Mesothelial cell of epicardium (in vitro differentiated cells): ENCODE data around the gene TESK2. TPM values are rescaled to one million over a fixed set of nuclear protein-coding genes. Genes with fewer than 3 reads are reported as not detected.
"Not testable (repeated sequence)": the region's sequence is repeated elsewhere in the genome, so short reads cannot be mapped to it uniquely, and the experiment has no call there.

ENCODE experiments used
- DNase-seq, 2 experiments: peaks; one replicate each; pipeline ENCODE4 v3.0.0; 2021; ENCODE audit warnings: low spot score in 2 of 2; ENCODE audit not compliant: unreplicated experiment in 2 of 2
- H3K27ac Mint-ChIP-seq: 2 replicates; pipeline ENCODE4 v1.8.0; 2021; ENCODE audit warnings: mixed read lengths
- H3K27me3 Mint-ChIP-seq: 2 replicates; pipeline ENCODE4 v1.8.0; 2021; ENCODE audit warnings: low read depth, mixed read lengths
- H3K36me3 Mint-ChIP-seq: 2 replicates; pipeline ENCODE4 v1.8.0; 2021; ENCODE audit warnings: mixed read lengths
- H3K4me1 Mint-ChIP-seq: 2 replicates; pipeline ENCODE4 v1.8.0; 2021; ENCODE audit warnings: mixed read lengths
- H3K4me3 Mint-ChIP-seq: 2 replicates; pipeline ENCODE4 v1.8.0; 2021; ENCODE audit warnings: mild to moderate bottlenecking, moderate library complexity, mixed read lengths
- H3K9me3 Mint-ChIP-seq: 2 replicates; pipeline ENCODE4 v1.8.0; 2021; ENCODE audit warnings: mixed read lengths
- total RNA-seq: library from RNA; stranded (reverse); gene quantifications from 3 replicates; pipeline ENCODE4 v1.2.1, GENCODE V29; 2021
- TF ChIP-seq, protein P1 (sequence below): fragments of 200-600 bp; sonication (generic); IDR thresholded peaks from one replicate; pipeline ENCODE4 v1.5.0; 2021; ENCODE audit warnings: antibody characterized with exemption; ENCODE audit not compliant: unreplicated experiment

TESK2 gene
- total RNA-seq, 1 donor from 2014 or later: 4.3 TPM

DNA sequence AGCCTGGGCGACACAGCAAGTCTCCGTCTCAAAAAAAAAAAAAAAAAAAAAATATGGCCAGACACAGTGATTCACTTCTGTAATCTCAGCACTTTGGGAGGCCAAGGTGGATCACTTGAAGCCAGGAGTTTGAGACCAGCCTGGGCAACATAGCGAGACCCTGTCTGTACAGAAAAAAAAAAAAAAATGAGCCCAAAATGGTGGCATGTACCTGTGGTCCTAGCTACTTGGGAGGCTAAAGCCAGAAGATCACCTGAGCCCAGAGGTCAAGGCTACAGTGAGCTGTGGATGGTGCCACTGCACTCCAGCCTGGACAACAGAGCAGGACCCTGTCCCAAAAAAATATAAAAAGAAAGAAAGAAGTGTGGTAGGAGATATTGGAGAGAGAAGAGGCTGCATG lies 1.7 kb upstream of the TESK2 start:
- Mint-ChIP-seq H3K27ac (no peak overlapping the region), H3K9me3 (no peaks in the 10 kb centered on the region), H3K27me3 (peaks cover 11% of the 10 kb centered on the region), H3K4me1 (peaks cover 5% of the 10 kb centered on the region), H3K36me3 (no peaks in the 10 kb centered on the region), H3K4me3 (no peak overlapping the region)
- TF ChIP-seq, protein P1, sequence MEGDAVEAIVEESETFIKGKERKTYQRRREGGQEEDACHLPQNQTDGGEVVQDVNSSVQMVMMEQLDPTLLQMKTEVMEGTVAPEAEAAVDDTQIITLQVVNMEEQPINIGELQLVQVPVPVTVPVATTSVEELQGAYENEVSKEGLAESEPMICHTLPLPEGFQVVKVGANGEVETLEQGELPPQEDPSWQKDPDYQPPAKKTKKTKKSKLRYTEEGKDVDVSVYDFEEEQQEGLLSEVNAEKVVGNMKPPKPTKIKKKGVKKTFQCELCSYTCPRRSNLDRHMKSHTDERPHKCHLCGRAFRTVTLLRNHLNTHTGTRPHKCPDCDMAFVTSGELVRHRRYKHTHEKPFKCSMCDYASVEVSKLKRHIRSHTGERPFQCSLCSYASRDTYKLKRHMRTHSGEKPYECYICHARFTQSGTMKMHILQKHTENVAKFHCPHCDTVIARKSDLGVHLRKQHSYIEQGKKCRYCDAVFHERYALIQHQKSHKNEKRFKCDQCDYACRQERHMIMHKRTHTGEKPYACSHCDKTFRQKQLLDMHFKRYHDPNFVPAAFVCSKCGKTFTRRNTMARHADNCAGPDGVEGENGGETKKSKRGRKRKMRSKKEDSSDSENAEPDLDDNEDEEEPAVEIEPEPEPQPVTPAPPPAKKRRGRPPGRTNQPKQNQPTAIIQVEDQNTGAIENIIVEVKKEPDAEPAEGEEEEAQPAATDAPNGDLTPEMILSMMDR: no peak
- no peak for DNase-seq

- H3K36me3 Mint-ChIP-seq: no peaks in the 10 kb centered on the region
- no peaks in the 10 kb centered on the region for H3K9me3 Mint-ChIP-seq
- peaks cover 5% of the 10 kb centered on the region for H3K4me1 Mint-ChIP-seq
- H3K4me3 Mint-ChIP-seq: no peak overlapping the region
- peaks cover 11% of the 10 kb centered on the region for H3K27me3 Mint-ChIP-seq
- TF ChIP-seq, protein P1: no peak
- DNase-seq: no peak
- H3K27ac Mint-ChIP-seq: no peak overlapping the region
Measured at GRCh38 chr1:45491487-45492260, 711 bp upstream of the TESK2 start.

DNA sequence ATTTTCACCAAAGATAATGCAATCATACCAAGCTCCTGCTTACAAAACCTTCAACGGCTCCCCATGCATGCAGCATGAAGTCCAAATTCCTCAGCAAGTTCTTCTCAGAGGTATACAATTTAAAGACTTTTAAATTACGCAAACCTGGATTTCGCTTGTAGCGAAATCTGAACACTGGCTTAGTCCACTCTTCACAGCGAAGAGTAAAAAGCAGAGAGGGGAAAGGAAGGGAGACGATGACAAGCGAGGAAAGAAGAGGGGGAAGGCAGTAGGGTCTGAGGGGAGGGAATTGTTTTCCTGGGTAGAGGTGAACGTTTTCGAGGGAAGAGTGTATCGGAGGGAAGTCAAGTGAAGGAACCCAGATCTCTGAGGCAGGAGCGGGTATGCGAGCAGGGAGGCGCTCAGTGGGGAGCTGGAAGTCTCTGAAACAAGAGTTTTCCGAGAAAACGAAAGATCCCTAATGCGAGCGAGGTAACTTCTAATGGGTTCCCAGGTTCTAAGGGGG lies 790 bp downstream of the TESK2 start:
- Mint-ChIP-seq H3K27me3 (peaks cover 11% of the 10 kb centered on the region), H3K9me3 (no peaks in the 10 kb centered on the region), H3K27ac (no peak overlapping the region), H3K4me3 (no peak overlapping the region), H3K36me3 (no peaks in the 10 kb centered on the region), H3K4me1 (no peaks in the 10 kb centered on the region)
- DNase-seq: peak in 1 of 2 experiments; percentile 51
- TF ChIP-seq, protein P1: no peak

GRCh38 chr1:45489379-45489778 lies 1.6 kb downstream of the TESK2 start:
- DNase-seq, H3K4me3 Mint-ChIP-seq, H3K36me3 Mint-ChIP-seq, H3K27ac Mint-ChIP-seq, H3K9me3 Mint-ChIP-seq, H3K4me1 Mint-ChIP-seq: not testable (repeated sequence)
- H3K27me3 Mint-ChIP-seq: peaks cover 11% of the 10 kb centered on the region

- Mint-ChIP-seq H3K4me3 (no peak overlapping the region), H3K9me3 (no peaks in the 10 kb centered on the region), H3K4me1 (no peaks in the 10 kb centered on the region), H3K36me3 (no peaks in the 10 kb centered on the region), H3K27me3 (peaks cover 11% of the 10 kb centered on the region), H3K27ac (no peak overlapping the region)
- DNase-seq: no peak
- TF ChIP-seq, protein P1: no peak
Measured at GRCh38 chr1:45488666-45489377, 2.1 kb downstream of the TESK2 start.

GRCh38 chr1:45485949-45486348 lies 5.0 kb downstream of the TESK2 start:
- Mint-ChIP-seq H3K27me3 (peaks cover 11% of the 10 kb centered on the region), H3K4me3 (no peak overlapping the region), H3K27ac (no peak overlapping the region), H3K9me3 (no peaks in the 10 kb centered on the region), H3K36me3 (no peaks in the 10 kb centered on the region), H3K4me1 (no peaks in the 10 kb centered on the region)
- DNase-seq: no peak
- TF ChIP-seq, protein P1: no peak
